IMR-90 (cell line): ENCODE data around the gene RNF213. TPM values are rescaled to one million over a fixed set of nuclear protein-coding genes. Genes with fewer than 3 reads are reported as not detected.

Source experiments
- ATAC-seq: fragments of 200-7000 bp; cut with Tn5 transposase; 2 replicates; pipeline ENCODE4 v1.9.1; 2020; ENCODE audit warnings: low read depth, mild to moderate bottlenecking, moderate library complexity
- BruUV-seq: library from RNA; stranded (reverse); fragments of 400-500 nt; replicated peaks from 2 replicates; lab custom pipeline; 2021; lab: Mats Ljungman, UMichigan
- CTCF ChIA-PET: fragments of 300-600 bp; formaldehyde crosslinking; extraction: SDS; loops from one replicate; lab custom pipeline; 2021; ENCODE audit warnings: antibody characterized with exemption; lab: Yijun Ruan, JAX
- POLR2A ChIA-PET: fragments of 300-600 bp; sonication (Branson Sonifier 250); formaldehyde crosslinking; loops from one replicate; lab custom pipeline; 2022; ENCODE audit warnings: antibody characterized with exemption; ENCODE audit not compliant: unreplicated experiment; lab: Charles Lee
- DNase-seq: peaks from one replicate; pipeline ENCODE4 v3.0.0; 2013
- H2AFZ ChIP-seq: replicated peaks from 2 replicates; pipeline ENCODE3; 2013; ENCODE audit warnings: low read length, mild to moderate bottlenecking; ENCODE audit not compliant: poor library complexity
- H2AK5ac ChIP-seq: 2 replicates; pipeline ENCODE4 v1.6.1; 2013; ENCODE audit warnings: low read depth, low read length, inconsistent platforms
- H2AK9ac ChIP-seq: replicated peaks from 2 replicates; pipeline ENCODE3; 2013; ENCODE audit warnings: mild to moderate bottlenecking, low read depth, low read length, moderate library complexity; ENCODE audit not compliant: poor library complexity
- H2BK120ac ChIP-seq: 2 replicates; pipeline ENCODE4 v1.6.1; 2013; ENCODE audit warnings: low read depth, low read length, inconsistent platforms
- H2BK15ac ChIP-seq: 3 replicates; pipeline ENCODE4 v1.6.1; 2013; ENCODE audit warnings: low read depth, low read length, inconsistent platforms
- H2BK20ac ChIP-seq: 2 replicates; pipeline ENCODE4 v1.6.1; 2013; ENCODE audit warnings: low read depth, mild to moderate bottlenecking, inconsistent platforms, low read length, moderate library complexity
- H2BK5ac ChIP-seq: 2 replicates; pipeline ENCODE4 v1.6.1; 2013; ENCODE audit warnings: mild to moderate bottlenecking, low read depth, low read length, inconsistent platforms; ENCODE audit not compliant: poor library complexity, severe bottlenecking
- H3K14ac ChIP-seq: replicated peaks from 2 replicates; pipeline ENCODE4 v1.6.1; 2013; ENCODE audit warnings: low read depth, low read length, inconsistent platforms
- H3K18ac ChIP-seq: 2 replicates; pipeline ENCODE4 v1.6.1; 2013; ENCODE audit warnings: low read depth, low read length, control low read depth
- H3K23ac ChIP-seq: 2 replicates; pipeline ENCODE4 v1.6.1; 2013; ENCODE audit warnings: low read depth, low read length, inconsistent platforms
- H3K27ac ChIP-seq: 2 replicates; pipeline ENCODE4 v1.5.1; 2013; ENCODE audit warnings: mild to moderate bottlenecking, control low read depth, low read length; ENCODE audit not compliant: insufficient read depth
- H3K27me3 ChIP-seq: 2 replicates; pipeline ENCODE4 v1.6.1; 2013; ENCODE audit warnings: low read length; ENCODE audit not compliant: control insufficient read depth, insufficient read depth
- H3K36me3 ChIP-seq: 2 replicates; pipeline ENCODE4 v1.6.1; 2013; ENCODE audit warnings: low read length, mixed read lengths; ENCODE audit not compliant: control insufficient read depth, insufficient read depth
- H3K4ac ChIP-seq: 2 replicates; pipeline ENCODE4 v1.6.1; 2013; ENCODE audit warnings: low read depth, low read length, inconsistent platforms
- H3K4me1 ChIP-seq: 2 replicates; pipeline ENCODE4 v1.6.1; 2013; ENCODE audit warnings: low read length, mixed read lengths; ENCODE audit not compliant: control insufficient read depth, insufficient read depth
- H3K4me2 ChIP-seq: 2 replicates; pipeline ENCODE4 v1.6.1; 2013; ENCODE audit warnings: low read depth, mild to moderate bottlenecking, control low read depth, low read length, moderate library complexity
- H3K4me3 ChIP-seq: 2 replicates; pipeline ENCODE4 v1.5.1; 2013; ENCODE audit warnings: low read depth, mild to moderate bottlenecking, control low read depth, low read length, moderate library complexity; ENCODE audit not compliant: insufficient read depth
- H3K56ac ChIP-seq: 2 replicates; pipeline ENCODE4 v1.6.1; 2013; ENCODE audit warnings: low read length, inconsistent platforms; ENCODE audit not compliant: insufficient read depth; ENCODE audit errors: extremely low read depth
- H3K79me1 ChIP-seq, 2 experiments: 2 replicates each; pipeline ENCODE4 v1.6.1; 2013; ENCODE audit warnings: low read length in 2 of 2, inconsistent platforms in 1 of 2, low read depth in 1 of 2
- H3K9ac ChIP-seq: 2 replicates; pipeline ENCODE4 v1.6.1; 2013; ENCODE audit warnings: low read depth, low read length, control low read depth
- H3K9me1 ChIP-seq: 2 replicates; pipeline ENCODE4 v1.6.1; 2013; ENCODE audit warnings: low read length, inconsistent platforms; ENCODE audit not compliant: insufficient read depth
- H3K9me3 ChIP-seq: 2 replicates; pipeline ENCODE4 v1.6.1; 2013; ENCODE audit warnings: low read length; ENCODE audit not compliant: control insufficient read depth, insufficient read depth
- H4K20me1 ChIP-seq: 2 replicates; pipeline ENCODE4 v1.6.1; 2013; ENCODE audit warnings: low read length, inconsistent platforms; ENCODE audit not compliant: insufficient read depth
- H4K5ac ChIP-seq: 2 replicates; pipeline ENCODE4 v1.6.1; 2013; ENCODE audit warnings: mild to moderate bottlenecking, low read depth, low read length, control low read depth
- H4K8ac ChIP-seq, 2 experiments: 2 replicates each; pipeline ENCODE4 v1.6.1; 2013; ENCODE audit warnings: low read depth in 2 of 2, low read length in 2 of 2, control low read depth in 1 of 2, inconsistent platforms in 1 of 2
- H4K91ac ChIP-seq: 2 replicates; pipeline ENCODE4 v1.6.1; 2013; ENCODE audit warnings: low read depth, low read length, inconsistent platforms; ENCODE audit not compliant: insufficient read depth
- CEBPB ChIP-seq: IDR thresholded peaks from 2 replicates; pipeline ENCODE4 v1.6.1; 2012; ENCODE audit warnings: low read depth, low read length, improper control_type of control experiment
- RAD21 ChIP-seq: IDR thresholded peaks from 2 replicates; pipeline ENCODE4 v1.6.1; 2012; ENCODE audit warnings: low read length, improper control_type of control experiment
- WGBS, 2 experiments: methylation state at CpG; one replicate each; pipeline versions ENCODE4 v1.1.5 to v1.1.7; 2013; ENCODE audit warnings: missing lambda C conversion rate in 2 of 2; ENCODE audit not compliant: insufficient read length in 1 of 2; ENCODE audit errors: extremely low coverage in 2 of 2; 5-methylcytosine and 5-hydroxymethylcytosine counted together
- dilution Hi-C: fragments of 300-500 bp; cut with HindIII; formaldehyde crosslinking; loops from one replicate; pipeline ENCODE4 v1.14.3; 2018; ENCODE audit warnings: low sequenced_read_pairs; ENCODE audit not compliant: unreplicated experiment
- in situ Hi-C: fragments of 300-500 bp; cut with MboI; formaldehyde crosslinking; loops from 3 replicates; pipeline ENCODE4 v1.14.3; 2019; ENCODE audit warnings: low sequenced_read_pairs, inconsistent platforms, mixed read lengths
- intact Hi-C: fragments of 100-400 bp; cut with micrococcal nuclease; formaldehyde crosslinking; loops from 2 replicates; pipeline ENCODE4 v1.10.0; 2022
- polyA plus RNA-seq, 3 experiments: library from polyadenylated mRNA; depleted of rRNA; stranded (reverse); fragments of >200 nt; gene quantifications; 2 replicates each; pipeline ENCODE4 v1.2.3, GENCODE V29; 2012; ENCODE audit warnings: low replicate concordance in 1 of 3
- total RNA-seq: library from RNA; depleted of rRNA; stranded (reverse); fragments of >200 nt; gene quantifications from 2 replicates; pipeline ENCODE4 v1.2.3, GENCODE V29; 2012

The RNF213 gene
- total and polyA plus RNA-seq, 2 of the 4 experiments (the other 2 are of a cell fraction), result 23.4 to 36.0 TPM

GRCh38 chr17:80337195-80337895 lies 76.7 kb downstream of the RNF213 start:
- no peak for ATAC-seq
- no peak overlapping the region for H3K14ac ChIP-seq
- H3K4ac ChIP-seq, result no peak overlapping the region
- H3K27me3 ChIP-seq, result no peaks in the 10 kb centered on the region
- H3K27ac ChIP-seq, result no peak overlapping the region
- no peak overlapping the region for H2AK9ac ChIP-seq
- 91% methylated on average over 15 of the region's 27 CpGs; no CpG with 5 or more reads in 1 of the 2 experiments for WGBS, 2 experiments
- no peak overlapping the region for H2BK20ac ChIP-seq
- H3K9me1 ChIP-seq, result no peaks in the 10 kb centered on the region
- no peak overlapping the region for H2BK5ac ChIP-seq
- H4K5ac ChIP-seq, result no peak overlapping the region
- H3K4me1 ChIP-seq, result no peaks in the 10 kb centered on the region
- H2AFZ ChIP-seq, result no peak overlapping the region
- no peak for DNase-seq
- in situ Hi-C loops (no loop called here), intact Hi-C loops (no loop called here), dilution Hi-C loops (no loop called here)
- H4K91ac ChIP-seq, result no peak overlapping the region
- peaks cover 66% of the 10 kb centered on the region for H3K36me3 ChIP-seq
- ChIA-PET CTCF (no interaction called here), POLR2A (no interaction called here)
- H3K18ac ChIP-seq, result no peak overlapping the region
- no peak overlapping the region for H3K4me2 ChIP-seq
- H3K9ac ChIP-seq, result no peak overlapping the region
- H3K56ac ChIP-seq, result no peak overlapping the region
- no peaks in the 10 kb centered on the region for H4K20me1 ChIP-seq
- no peaks in the 10 kb centered on the region for H3K9me3 ChIP-seq
- H4K8ac ChIP-seq, result no peak overlapping the region
- H2BK120ac ChIP-seq, result no peak overlapping the region
- H2BK15ac ChIP-seq, result no peak overlapping the region
- TF ChIP-seq RAD21 (no peak), CEBPB (no peak)
- no peak overlapping the region for H3K4me3 ChIP-seq
- BruUV-seq, result no TSS peak
- H3K23ac ChIP-seq, result no peak overlapping the region
- H2AK5ac ChIP-seq, result no peak overlapping the region
- H3K79me1 ChIP-seq, result peaks cover 0 to 5% of the 10 kb centered on the region in 2 experiments; a peak in 1 of 4 replicates
